HG03135 (cell line): ENCODE data around the gene FRS3.
A peak's percentile ranks its signal among the peaks of the same experiment; 100 is the strongest.

ENCODE experiments used
- ATAC-seq: cut with Tn5 transposase; IDR thresholded peaks from one replicate; pipeline ENCODE4 v1.9.1; 2021; ENCODE audit warnings: mild to moderate bottlenecking, moderate library complexity; ENCODE audit not compliant: unreplicated experiment

The FRS3 gene

DNA sequence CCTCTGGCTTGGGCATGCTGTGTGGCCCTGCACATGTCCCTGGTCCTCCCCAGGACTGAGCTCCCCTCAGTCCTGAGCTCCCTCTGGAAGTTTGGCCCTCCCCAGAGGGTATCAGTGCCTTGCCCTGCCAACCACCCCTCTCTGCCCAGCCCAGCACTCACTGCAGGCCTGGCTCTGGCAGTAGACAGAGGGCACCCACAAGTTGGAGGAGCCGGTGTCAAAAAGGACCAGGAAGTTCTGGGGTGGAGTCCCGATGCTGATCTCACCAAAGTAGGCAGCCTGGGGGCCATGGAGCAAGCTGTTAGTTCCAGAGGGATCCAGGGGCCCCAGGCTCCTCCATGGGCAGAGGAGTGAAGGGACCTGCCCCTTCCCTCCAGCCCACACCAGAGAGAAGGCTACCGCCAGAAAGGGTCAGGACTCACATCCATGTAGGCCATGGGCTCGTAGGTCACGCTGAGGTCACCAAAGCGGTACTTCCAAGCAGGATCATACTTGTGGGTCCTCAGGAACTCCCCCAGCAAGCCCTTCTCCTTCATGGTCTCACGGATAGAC, 35.4 kb downstream of the FRS3 start:
- no peak for ATAC-seq

- ATAC-seq, result no peak
These were observed 36.1 kb downstream of the FRS3 start for GRCh38 chr6:41743406-41744235.

DNA sequence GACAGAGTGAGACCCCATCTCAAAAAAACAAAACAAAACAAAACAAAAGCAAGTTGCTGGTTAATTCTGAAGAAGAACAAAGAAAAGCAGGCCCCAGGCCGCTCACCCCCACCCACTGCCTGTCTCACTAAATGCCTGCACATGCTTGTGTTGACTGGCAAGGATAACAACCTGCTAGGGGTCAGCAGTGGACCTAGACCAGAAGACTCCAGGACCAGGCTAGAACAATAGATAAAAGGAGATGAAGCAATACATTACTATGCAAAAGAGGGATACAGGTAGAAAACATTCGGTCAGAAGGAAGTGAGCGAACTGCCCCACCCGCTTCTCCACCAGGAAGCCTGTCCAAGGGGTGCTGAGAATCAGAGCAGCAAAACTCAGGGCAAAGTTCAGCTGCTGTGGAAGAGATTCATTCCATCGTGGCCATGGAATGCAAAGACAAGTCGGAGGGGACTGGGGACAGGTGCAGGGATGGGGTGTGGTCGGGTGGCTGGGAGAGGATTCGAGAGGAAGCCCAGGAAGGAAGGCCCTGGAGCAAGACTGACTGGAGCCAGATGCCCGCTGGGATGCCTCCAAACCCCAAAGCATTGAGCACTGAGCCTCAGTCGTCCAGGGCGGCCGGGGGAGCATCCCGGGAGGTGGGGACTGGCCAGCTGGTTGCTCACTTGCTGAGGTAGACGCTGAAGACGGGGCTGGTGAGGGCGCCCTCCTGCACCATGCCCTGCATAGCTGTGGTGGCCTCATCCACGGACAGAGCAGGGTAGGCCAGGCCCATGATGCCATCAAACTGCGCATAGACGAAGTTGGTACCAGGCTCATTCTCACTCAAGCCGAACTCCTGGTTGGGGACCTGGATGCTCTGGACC, 37.8 kb downstream of the FRS3 start:
- ATAC-seq, result no peak

DNA sequence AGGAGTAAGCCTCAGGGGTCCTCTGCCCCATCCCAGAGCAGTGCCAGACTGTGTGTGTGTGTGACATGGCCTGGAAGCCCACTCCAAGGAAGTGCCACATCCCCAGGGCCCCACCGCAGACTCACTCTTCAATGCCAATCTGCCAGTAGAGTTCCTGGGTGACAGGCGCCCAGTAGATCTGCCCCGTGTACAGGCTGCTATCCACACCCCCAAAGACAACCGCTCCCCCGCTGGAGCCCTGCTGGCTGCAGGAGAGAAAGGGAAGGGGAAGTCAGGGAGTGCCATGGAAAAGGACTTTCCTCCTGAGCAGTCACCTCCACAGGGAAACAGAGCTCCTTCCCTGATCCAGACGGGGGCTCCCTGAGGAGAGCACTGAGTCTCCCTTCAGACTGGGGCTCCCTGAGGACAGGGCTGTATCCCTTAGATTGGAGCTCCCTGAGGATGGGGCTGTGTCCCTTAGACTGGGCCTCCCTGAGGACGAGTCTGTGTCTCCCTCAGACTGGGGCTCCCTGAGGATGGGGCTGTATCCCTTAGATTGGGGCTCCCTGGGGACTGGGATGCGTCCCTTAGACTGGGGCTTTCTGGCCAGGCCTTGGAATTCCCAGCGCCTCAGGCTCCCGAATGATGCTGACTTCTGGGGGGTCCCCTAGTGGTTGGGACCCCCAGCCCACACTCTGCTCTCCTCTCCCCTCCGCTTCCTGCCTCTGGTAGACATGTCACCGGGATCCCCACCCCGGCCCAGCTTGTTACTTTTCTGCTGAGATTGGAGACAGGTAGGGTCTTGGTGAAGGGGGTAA, 39.1 kb downstream of the FRS3 start:
- no peak for ATAC-seq

GRCh38 chr6:41739041-41739440, 40.7 kb downstream of the FRS3 start:
- no peak for ATAC-seq

- no peak for ATAC-seq
These were observed 42.0 kb downstream of the FRS3 start for GRCh38 chr6:41737591-41738130.

DNA sequence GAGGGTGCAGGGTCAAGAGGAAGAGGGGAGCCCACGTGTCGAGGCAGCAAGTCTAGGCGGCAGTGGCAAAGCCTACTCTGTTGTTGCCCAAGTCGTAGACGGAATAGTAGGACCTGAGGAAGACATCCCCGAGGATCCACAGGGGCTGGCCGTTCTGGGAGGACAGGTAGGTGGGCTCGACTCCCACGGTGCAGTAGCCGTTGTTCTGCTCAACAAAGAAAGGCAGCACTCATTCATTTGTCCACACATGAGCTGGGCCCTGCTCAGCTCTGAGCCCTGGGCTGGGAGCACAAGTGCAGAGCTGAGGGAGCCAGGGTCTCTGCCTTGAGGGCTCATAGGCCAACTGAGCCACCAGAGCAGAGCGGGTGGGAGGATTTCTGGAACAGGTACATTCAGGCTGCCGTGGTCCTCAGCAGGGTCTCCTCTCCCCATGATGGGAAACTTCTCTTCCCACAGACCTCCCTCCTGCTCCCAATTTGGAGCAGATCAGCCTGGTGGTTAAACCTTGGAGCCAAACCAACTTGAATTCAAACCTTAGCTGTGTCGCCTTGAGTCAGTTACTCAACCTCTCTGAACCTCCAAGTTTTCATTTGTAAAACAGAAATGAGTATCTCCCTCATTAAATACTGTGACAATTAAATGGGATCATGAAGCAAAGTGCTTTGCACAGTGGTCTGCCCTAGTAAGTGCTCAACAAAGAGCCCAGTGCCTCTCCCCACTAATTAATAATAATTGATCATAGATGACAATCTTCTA, 42.7 kb downstream of the FRS3 start:
- ATAC-seq, result no peak

DNA sequence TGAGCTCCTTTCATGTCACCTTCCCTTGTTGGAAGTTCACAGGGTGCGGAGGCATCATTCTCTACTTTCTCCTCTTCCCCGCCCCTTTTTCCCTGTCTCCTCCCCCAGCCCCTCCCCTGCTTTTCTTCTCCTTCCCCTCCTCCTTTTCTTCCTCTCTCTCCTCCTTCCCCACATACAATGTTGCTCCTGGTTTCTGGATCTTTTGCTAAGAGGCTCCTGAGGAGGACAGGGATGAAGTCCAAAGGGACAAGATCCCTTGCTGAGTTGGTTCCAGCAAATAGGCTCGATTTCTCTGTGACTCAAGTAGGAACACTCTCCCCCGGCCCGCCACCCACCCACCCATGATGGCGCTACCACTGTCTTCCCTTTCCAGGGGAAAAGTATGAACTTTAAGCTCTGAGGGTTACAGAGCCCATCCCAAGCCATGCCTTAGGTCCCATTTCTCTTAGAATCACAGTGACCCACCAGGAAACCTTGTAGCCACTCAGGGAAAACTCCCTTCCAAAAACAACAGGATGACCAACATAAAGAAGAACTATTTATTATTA, 43.4 kb downstream of the FRS3 start:
- ATAC-seq, result no peak

GRCh38 chr6:41735427-41736185, 44.1 kb downstream of the FRS3 start, which contains the start of gene TFEB:
Gene TFEB (minus strand): TSS chr6:41735608. CDS start chr6:41691213, 44,395 bp downstream.
- peak; percentile 50 for ATAC-seq

GRCh38 chr6:41734666-41735426, 44.9 kb downstream of the FRS3 start:
- ATAC-seq, result peak; percentile 24

DNA sequence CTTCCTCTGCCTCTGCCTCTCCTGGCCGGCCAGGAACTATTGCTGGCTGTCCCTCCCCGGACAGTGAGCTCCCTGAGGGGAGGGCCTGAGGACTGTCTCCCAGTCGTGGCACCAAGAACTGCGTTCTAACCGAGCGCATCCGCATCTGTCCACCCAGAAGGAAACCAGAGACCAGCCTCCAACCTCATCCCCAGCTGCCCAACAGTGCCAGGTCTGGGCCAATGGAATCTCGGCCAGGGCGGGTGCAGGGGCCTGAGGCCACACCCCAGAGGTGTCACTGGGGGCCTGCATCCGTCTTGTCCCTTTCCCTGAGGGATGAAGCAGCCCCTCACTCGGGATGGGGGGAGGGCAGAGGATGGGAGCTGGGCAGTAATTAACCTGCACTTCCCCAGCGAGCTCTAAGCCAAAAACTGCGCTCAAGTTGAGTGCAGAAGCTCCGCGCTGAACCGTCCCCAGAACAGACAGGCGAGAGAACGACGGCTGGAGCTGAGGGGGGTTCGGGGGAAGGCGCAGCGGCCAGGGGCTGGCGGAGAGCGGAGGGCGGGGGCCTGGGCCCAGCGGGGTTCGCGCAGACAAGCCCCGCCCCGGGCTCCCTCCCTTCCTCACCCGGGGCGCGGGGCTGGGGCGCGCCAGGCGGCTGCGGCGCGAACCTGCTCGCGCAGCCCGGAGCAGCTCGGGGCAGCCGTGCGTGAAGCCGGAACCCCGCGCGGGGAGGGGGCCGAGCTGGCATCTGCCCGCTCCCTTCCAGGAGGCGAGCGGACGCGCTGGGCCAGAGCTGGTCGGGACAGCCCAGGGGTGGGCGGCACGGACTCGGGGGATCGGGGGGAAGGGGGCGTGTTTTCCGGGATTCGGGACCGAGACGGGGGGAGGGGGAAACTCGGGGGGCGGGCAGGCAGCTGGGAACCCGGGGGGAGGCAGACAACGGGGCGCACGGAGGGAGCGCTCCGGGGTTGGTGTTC, 45.7 kb downstream of the FRS3 start:
- ATAC-seq, result peak; percentile 44

DNA sequence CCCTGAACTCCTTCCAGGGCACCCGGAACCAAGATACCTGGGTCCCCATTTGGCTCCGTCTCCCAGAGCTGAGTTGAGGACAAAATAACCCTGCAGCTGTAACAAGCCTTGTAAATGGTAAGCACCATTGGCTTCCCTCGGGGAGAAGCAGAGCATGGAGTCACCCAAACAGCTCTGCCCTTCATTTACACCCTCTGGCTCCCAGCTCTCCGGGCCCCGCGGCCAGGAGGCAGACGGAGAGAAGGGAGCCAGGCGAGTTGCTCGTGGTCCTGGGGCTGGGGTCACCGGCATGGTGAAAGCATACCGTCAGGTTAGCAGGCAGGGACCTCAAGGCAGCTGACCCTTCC, 46.4 kb downstream of the FRS3 start:
- no peak for ATAC-seq

GRCh38 chr6:41732591-41733359, 46.9 kb downstream of the FRS3 start:
- ATAC-seq, result peak; percentile 33

DNA sequence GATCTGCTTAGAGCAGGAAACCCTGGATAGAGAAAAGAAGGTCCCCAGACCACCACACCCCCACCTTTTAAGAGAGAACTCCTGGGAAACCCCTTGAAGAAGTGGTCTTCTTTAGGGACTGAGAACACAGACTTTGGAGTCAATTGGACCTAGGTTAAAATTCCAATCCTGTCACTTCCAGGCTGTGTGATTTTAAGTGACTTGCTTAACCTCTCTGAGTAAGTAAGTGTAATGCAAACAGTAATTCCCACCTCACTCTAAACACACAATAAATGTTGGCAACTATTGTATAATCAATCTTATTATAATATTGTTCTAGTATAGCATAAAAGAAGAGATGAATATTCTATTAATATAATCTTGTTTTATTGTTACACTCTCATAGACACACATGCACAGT, 47.6 kb downstream of the FRS3 start:
- ATAC-seq, result no peak

DNA sequence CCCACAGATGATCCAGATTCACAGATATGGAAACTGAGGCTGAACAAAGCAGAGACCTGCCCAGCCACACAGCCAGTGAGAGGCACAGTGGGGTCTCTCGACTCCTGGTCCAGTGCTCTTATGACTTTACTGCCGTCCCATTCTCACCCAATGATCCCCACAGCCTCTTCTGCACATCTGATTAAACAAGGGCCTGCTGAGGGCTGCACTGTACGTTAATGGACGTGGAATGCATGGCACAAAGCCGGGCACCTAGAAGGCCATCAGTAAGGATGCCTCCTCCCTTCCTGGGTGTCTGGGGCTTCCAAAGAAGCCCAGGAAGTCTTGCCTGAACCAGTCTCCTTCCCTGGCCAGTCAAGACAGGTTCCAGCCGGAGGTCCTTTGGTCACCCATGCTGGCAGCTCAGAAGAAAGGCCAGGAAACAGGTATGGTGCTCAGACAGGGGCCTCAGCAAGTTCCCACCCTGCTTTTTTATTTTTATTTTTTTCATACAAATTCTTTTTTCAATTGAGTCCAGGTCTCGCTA, 48.1 kb downstream of the FRS3 start:
- no peak for ATAC-seq
